HG02884 (cell line): Measurements from ENCODE around the gene PPM1H.

ENCODE experiments used
- ATAC-seq: cut with Tn5 transposase; IDR thresholded peaks from one replicate; pipeline ENCODE4 v1.9.1; 2021; ENCODE audit warnings: mild to moderate bottlenecking, moderate library complexity; ENCODE audit not compliant: unreplicated experiment

The PPM1H gene

DNA sequence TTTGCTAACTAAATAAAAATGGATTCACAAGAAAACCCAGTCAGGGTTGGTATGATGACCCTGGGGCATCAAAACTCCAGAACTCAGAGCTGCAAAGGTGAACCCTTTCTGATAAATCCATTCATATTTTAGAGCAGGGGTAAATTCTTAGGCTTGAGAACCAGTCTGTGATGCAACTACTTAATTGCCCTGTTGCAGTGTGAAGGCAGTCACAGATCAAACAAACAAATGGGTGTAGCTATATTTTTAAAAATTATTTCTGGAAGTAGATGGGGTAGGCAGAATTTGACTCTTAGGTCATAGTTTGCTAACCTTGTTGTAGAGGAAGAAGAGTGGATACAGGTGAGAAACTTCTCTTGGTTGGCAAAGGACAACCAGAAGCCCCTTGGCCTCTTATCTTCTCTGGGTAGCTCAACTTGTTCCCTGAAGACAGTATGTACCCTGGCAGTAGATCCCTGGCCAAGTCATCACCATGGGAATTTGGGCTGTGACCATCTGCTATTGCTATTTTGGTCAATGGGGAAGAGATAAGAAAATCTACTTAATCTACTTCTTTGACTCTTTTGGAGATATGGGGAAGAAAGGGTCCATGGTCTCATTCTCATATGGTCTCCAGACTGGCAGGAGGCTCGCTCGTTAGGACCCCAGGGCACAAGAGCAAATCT is 216.1 kb downstream of the PPM1H start:
- no peak for ATAC-seq

DNA sequence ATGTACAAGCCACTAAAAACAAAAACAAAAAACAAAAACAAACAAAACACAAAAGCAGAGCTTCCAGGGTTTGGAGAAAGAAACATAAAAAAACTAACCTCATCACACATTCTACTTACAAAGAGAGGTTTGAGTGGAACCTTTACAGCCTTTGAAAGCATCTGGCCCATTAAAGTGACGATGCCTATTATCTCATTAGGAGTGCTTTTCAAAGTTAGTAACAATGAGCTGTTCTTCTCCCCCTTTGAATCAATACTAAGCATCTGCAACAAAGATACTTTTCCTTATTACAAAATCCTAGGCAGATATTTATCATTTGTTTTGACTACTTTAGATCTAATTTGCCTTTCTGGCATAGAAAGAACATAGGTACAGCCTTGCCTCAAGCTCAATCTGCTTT is 217.3 kb downstream of the PPM1H start:
- ATAC-seq, result no peak

DNA sequence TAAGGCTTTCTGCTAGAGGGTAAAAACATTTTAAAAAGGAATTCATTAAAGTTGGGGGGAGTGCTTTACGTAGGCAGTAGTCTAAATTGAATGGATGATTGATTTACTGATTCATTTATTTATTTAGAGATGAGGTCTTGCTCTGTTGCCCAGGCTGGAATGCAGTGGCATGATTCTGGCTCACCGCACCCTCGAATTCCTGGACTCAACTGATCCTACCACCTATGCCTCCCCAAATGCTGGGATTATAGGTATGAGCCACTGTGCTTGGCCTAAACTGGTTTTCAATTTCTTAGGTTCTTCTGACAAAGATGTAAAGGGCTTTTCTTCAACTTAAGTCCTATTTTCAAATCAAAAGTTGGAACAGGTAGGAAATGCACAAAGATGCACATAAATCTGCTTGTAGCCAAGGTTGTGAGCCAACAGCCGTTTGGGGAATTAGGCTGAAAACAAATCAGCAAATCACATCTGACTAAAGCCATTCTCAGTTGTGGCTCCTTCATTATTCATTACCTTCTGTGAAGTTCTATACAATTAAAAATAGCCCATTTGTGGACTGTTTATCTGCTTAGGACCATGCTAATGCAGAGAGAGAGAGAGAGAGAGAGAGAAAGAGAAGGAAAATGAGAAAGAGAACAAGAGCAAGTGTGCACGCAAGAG is 218.0 kb downstream of the PPM1H start:
- ATAC-seq, result no peak

- ATAC-seq, result no peak
Observed at GRCh38 chr12:62716037-62716436, 218.9 kb downstream of the PPM1H start.

- ATAC-seq, result no peak
Observed at GRCh38 chr12:62714774-62715721, 219.9 kb downstream of the PPM1H start.

- no peak for ATAC-seq
Observed at GRCh38 chr12:62714181-62714773, 220.7 kb downstream of the PPM1H start.

- ATAC-seq, result no peak
Observed at GRCh38 chr12:62713723-62714122, 221.2 kb downstream of the PPM1H start.

- ATAC-seq, result no peak
Observed at GRCh38 chr12:62712681-62713573, 222.0 kb downstream of the PPM1H start.

GRCh38 chr12:62711631-62712241 is 223.2 kb downstream of the PPM1H start:
- ATAC-seq, result no peak

DNA sequence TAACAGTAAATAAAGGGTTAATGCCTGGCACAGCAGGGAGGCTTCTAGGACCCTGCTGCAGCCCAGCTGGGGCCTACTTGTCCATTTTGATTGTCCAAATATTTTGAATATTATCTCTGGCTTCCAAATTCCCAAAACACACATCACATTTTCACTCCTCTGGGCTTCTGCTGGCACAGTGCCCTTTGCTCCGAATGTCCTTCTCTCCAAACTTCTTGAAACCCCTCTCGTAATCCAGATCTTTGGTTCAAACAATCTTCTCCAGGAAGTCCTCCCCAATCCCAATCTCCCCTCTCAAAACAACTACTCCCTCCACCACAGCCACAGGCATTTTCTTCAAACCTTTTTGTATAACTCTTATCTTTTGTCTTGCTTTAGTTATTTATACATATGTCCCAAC is 225.6 kb downstream of the PPM1H start:
- no peak for ATAC-seq

DNA sequence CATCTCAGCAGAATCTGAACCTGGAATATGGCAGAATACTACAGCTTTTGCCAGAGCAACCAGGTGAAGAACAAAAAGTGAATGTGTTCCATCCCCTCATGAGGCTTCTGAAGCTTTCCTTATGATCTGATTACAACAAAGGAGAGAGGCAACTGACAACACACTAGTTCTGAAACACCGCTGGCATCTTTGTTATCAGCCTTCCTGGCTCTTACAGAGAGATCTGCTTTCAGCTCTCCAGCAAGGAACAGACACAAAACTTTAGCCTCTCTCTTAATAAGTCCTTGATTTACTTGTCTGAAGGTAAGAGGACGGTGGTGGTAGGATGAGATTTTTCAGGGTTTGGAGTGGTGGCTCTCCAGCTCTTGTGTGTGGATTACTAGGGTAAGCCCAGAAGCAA is 227.0 kb downstream of the PPM1H start:
- no peak for ATAC-seq

DNA sequence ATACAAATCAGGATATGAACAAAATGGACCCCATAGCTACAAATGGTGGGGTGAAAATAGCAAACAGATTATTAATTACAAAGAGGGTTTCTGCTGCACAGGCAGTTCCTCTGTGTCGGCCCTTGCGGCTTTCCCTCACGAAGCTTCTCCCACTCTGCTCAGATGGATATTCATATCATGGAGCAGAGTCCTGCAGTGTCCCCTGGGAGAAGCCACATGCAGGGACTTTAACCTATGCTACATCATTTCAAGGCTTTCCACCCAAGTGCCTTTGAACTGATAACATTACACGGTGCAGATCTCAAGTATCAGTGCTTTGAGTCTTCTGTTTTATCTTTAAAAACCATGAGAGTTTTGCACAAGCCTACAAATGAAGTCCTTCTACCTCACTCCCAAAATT is 229.1 kb downstream of the PPM1H start:
- no peak for ATAC-seq

DNA sequence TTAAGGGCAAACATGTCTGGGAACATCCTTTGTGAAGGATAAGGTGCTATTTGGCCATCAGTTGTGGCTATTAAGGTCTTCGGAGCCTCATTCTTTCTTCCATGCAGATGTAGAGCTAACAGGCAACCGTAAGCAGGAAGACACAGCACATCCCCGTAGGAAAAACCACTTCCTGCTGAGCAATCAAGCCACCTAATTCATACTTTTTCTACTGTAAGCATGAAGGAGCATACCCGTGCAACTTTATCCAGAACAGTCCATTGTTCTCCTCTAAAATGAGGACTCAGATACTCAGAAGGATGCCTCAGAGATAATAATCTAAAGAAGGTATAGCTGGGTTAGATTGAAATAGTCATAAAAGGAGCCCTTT is 232.0 kb downstream of the PPM1H start:
- ATAC-seq, result no peak

DNA sequence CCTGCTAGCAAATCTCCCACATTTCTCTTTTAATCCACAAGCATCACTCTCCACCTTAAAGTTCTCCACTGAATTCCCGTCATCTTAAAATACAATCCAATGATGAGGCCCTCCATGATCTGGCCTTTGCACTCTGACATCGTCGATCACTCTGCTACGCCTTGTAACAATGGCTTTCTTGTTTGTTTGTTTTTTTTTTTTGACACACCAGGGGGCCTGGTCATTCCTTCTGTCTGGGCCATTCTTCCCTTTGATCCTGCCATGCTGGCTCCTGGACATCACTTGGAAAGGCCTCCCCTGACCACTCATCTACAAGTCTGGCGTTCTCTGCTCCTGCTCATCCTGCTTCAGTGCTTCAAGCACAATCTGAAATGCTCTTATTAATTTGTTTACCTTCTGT is 233.5 kb downstream of the PPM1H start:
- ATAC-seq, result no peak

- no peak for ATAC-seq
Observed at GRCh38 chr12:62700091-62700880, 234.7 kb downstream of the PPM1H start.

GRCh38 chr12:62698701-62699101 is 236.2 kb downstream of the PPM1H start:
- ATAC-seq, result no peak

DNA sequence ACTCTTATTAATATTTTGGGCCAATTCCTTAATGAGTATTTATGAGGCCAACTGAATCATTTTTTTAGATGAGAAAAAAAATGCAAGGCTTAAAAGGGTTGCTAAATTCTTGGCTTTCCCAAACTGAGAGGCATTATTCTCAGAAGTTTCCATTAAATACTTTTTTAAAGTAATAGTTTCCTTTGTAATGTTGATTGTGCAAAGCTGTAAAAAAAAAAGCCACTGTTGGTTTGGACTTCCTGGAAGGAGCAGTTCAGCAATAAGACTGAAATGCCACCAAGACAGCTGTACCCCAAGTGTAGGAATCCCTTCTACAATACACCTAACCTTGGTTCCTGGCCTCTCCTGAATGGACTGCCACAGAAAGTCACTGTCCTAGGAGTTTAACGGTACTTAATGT is 237.1 kb downstream of the PPM1H start:
- no peak for ATAC-seq

DNA sequence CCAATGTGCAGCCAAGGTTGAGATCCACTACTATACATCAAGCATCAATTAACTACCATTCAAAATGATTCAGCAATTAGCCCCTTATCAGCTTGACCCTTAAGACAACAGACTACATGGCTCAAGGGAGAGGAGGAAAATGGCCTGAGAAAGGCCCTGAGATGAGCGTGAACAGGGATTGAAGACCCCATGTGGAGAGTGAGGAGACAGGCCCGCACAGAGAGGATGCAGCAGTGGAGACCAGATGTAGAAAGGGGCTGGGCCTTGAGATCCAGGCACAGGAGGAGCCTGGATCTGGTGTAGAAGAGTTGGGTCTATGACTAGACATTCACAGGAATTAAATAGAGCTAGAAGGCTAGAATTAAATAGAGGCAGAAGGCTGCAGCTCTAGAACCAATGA is 239.3 kb downstream of the PPM1H start:
- no peak for ATAC-seq

- ATAC-seq, result peak; percentile 52
Observed at GRCh38 chr12:62694632-62695031, 240.3 kb downstream of the PPM1H start.
